Neural cell (in vitro differentiated cells): ENCODE data around the gene KSR2.

ENCODE experiments used
- EP300 ChIP-seq: fragments of 450-650 bp; conservative IDR thresholded peaks from 2 replicates; pipeline ENCODE4 v1.6.1; 2014; ENCODE audit warnings: antibody characterized with exemption, mild to moderate bottlenecking, moderate library complexity; ENCODE audit not compliant: poor library complexity, severe bottlenecking
- EZH2 ChIP-seq: fragments of 200-600, 300-800 bp; shearing (Covaris generic), sonication (generic); IDR thresholded peaks from 2 replicates; pipeline ENCODE4 v1.6.1; 2014; ENCODE audit warnings: antibody characterized with exemption, low read length, borderline replicate concordance, mild to moderate bottlenecking; ENCODE audit not compliant: insufficient read depth, poor library complexity, severe bottlenecking
- MXI1 ChIP-seq: fragments of 450-650 bp; conservative IDR thresholded peaks from 2 replicates; pipeline ENCODE4 v1.6.1; 2014; ENCODE audit warnings: antibody characterized with exemption, mild to moderate bottlenecking; ENCODE audit not compliant: poor library complexity, severe bottlenecking
- REST ChIP-seq: IDR thresholded peaks from 2 replicates; pipeline ENCODE4 v1.6.1; 2012; ENCODE audit warnings: borderline replicate concordance
- SMC3 ChIP-seq: fragments of 450-650 bp; conservative IDR thresholded peaks from 2 replicates; pipeline ENCODE4 v1.6.1; 2014; ENCODE audit warnings: antibody characterized with exemption, mild to moderate bottlenecking, moderate library complexity; ENCODE audit not compliant: poor library complexity
- TAF1 ChIP-seq: IDR thresholded peaks from 2 replicates; pipeline ENCODE4 v1.6.1; 2012; ENCODE audit warnings: low read depth
- TF ChIP-seq, protein P1 (sequence below): fragments of 450-650 bp; IDR thresholded peaks from 2 replicates; pipeline ENCODE4 v1.5.1; 2014; ENCODE audit warnings: antibody characterized with exemption, mild to moderate bottlenecking, moderate library complexity; ENCODE audit not compliant: poor library complexity, severe bottlenecking

GRCh38 chr12:117900561-117900960, 68.2 kb downstream of the KSR2 start:
- TF ChIP-seq, protein P1, sequence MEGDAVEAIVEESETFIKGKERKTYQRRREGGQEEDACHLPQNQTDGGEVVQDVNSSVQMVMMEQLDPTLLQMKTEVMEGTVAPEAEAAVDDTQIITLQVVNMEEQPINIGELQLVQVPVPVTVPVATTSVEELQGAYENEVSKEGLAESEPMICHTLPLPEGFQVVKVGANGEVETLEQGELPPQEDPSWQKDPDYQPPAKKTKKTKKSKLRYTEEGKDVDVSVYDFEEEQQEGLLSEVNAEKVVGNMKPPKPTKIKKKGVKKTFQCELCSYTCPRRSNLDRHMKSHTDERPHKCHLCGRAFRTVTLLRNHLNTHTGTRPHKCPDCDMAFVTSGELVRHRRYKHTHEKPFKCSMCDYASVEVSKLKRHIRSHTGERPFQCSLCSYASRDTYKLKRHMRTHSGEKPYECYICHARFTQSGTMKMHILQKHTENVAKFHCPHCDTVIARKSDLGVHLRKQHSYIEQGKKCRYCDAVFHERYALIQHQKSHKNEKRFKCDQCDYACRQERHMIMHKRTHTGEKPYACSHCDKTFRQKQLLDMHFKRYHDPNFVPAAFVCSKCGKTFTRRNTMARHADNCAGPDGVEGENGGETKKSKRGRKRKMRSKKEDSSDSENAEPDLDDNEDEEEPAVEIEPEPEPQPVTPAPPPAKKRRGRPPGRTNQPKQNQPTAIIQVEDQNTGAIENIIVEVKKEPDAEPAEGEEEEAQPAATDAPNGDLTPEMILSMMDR = no peak
- no peak for TF ChIP-seq EZH2
- no peak for TF ChIP-seq EP300
- no peak for TF ChIP-seq TAF1
- TF ChIP-seq REST = no peak
- no peak for TF ChIP-seq SMC3
- TF ChIP-seq MXI1 = no peak
